H1 (cell line): ENCODE data around the gene ASCC1.

ENCODE experiments used
- ASH2L ChIP-seq: fragments of 200-600, 300-600 bp; sonication (generic); IDR thresholded peaks from one replicate; pipeline ENCODE4 v1.7.1; 2017; ENCODE audit warnings: low read length
- ATF3 ChIP-seq: IDR thresholded peaks from 2 replicates; pipeline ENCODE4 v1.6.1; 2011; ENCODE audit warnings: low read depth, mild to moderate bottlenecking, low read length; ENCODE audit not compliant: insufficient read depth
- BCL11A ChIP-seq, 2 experiments: IDR thresholded peaks; one replicate each; pipeline ENCODE4 v1.6.1; 2011; ENCODE audit warnings: low read depth in 2 of 2, low read length in 2 of 2, mild to moderate bottlenecking in 2 of 2
- CBX5 ChIP-seq: fragments of 300-800, 300-1000 bp; sonication (generic); IDR thresholded peaks from 2 replicates; pipeline ENCODE4 v1.7.1; 2016; ENCODE audit warnings: antibody characterized with exemption, low read length, low read depth
- CTCF ChIP-seq, 3 experiments: IDR thresholded peaks; 1 replicate in 2 of 3; 2 replicates in 1 of 3; pipeline versions ENCODE4 v1.5.1 to v1.6.1; 2011; ENCODE audit warnings: low read length in 3 of 3, mild to moderate bottlenecking in 3 of 3, inconsistent platforms in 2 of 3, low read depth in 1 of 3, moderate library complexity in 1 of 3; ENCODE audit not compliant: insufficient read depth in 1 of 3; ENCODE audit errors: control extremely low read depth in 1 of 3
- E2F6 ChIP-seq: IDR thresholded peaks from 2 replicates; pipeline ENCODE4 v1.6.1; 2012; ENCODE audit warnings: inconsistent platforms
- EZH2 ChIP-seq: fragments of 200-600 bp; sonication (generic); IDR thresholded peaks from 2 replicates; pipeline ENCODE4 v1.7.1; 2012; ENCODE audit warnings: low read depth, mild to moderate bottlenecking, moderate library complexity, low read length, inconsistent platforms; ENCODE audit not compliant: severe bottlenecking
- JUN ChIP-seq: IDR thresholded peaks from 2 replicates; pipeline ENCODE4 v1.6.1; 2011; ENCODE audit warnings: low read depth, mild to moderate bottlenecking, improper control_type of control experiment, low read length
- KDM1A ChIP-seq: fragments of 200-600, 300-600 bp; sonication (generic); IDR thresholded peaks from 2 replicates; pipeline ENCODE4 v1.7.1; 2016; ENCODE audit warnings: mild to moderate bottlenecking, low read length, borderline replicate concordance
- POLR2A ChIP-seq, 2 experiments: IDR thresholded peaks; 1 replicate in 1 of 2; 2 replicates in 1 of 2; pipeline ENCODE4 v1.6.1; 2011; ENCODE audit warnings: low read depth in 2 of 2, low read length in 2 of 2, mild to moderate bottlenecking in 2 of 2; ENCODE audit errors: control extremely low read depth in 1 of 2
- POLR2AphosphoS5 ChIP-seq: IDR thresholded peaks from 2 replicates; pipeline ENCODE4 v1.6.1; 2011; ENCODE audit warnings: low read depth, low read length

DNA sequence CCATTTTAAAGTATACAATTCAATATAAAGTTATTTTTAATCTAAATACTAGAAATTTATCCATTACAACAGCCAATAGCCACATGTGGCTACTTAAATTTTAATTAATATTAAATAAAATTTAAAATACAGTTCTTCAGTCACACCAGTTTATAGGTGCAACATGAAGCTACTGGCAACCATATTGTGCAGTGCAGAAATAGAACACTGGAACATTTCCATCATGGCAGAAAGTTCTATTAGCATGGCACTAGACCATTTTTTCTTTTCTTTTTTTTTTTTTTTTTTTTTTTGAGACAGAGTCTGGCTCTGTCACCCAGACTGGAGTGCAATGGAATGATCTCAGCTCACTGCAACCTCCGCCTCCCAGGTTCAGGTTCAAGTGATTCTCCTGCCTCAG is 5.2 kb upstream of the ASCC1 start:
- TF ChIP-seq JUN (no peak), BCL11A (IDR thresholded peaks at IDR 0.05; ENCODE audit: low read depth in 2 of 2, low read length in 2 of 2) (no peak), EZH2 (no peak), ATF3 (no peak), E2F6 (no peak), CTCF (IDR thresholded peaks at IDR 0.05; ENCODE audit: control extremely low read depth in 1 of 3, insufficient read depth in 1 of 3, low read depth in 1 of 3, low read length in 3 of 3) (no peak), POLR2A (IDR thresholded peaks at IDR 0.05; ENCODE audit: control extremely low read depth in 1 of 2, low read depth in 2 of 2, low read length in 2 of 2) (no peak), KDM1A (no peak), POLR2AphosphoS5 (no peak), ASH2L (no peak), CBX5 (no peak)
